ENCODE measurements around the gene CLCN4.
A peak's percentile ranks its signal among the peaks of the same experiment; 100 is the strongest.

Gene CLCN4

DNA sequence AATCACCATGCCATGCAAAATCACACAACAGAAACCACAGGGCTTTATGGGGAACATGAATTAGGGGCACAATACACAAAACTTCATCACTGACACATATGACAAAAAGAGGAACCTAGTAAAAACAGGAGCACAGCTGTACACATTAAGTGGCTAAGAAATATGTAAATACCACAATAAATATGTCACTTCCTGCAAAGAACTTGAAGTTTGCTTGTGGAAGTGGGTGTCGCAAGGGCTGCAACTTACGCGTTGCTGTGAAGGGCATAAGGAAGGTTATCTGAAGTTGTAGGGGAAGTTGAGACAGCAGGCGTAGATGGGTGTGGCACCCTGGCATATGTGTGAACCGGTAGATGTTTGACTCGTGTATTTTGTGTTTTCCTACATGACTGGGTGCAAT lies 42.4 kb downstream of the CLCN4 start:
- no peak for DNase-seq

DNA sequence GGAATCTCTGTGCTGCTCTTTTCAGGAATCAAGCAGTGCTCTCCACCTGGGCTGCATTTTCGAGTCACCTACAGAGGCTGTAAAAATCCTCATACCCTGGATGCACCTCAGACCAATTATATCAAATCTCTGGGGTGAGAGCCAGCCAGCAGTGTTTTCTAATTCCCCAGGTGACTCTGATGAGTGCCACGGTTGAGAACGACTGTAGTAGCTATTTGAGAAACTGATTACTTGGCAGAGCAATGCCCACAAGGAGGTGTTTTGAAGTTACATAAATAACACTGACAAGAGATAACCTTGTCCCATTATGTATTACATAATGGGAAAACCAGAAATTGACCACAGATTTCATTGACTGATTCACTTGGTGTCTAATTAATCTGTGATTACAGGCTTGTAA lies 46.8 kb downstream of the CLCN4 start:
- DNase-seq, result peak in 1 of 2 experiments; percentile 30

DNA sequence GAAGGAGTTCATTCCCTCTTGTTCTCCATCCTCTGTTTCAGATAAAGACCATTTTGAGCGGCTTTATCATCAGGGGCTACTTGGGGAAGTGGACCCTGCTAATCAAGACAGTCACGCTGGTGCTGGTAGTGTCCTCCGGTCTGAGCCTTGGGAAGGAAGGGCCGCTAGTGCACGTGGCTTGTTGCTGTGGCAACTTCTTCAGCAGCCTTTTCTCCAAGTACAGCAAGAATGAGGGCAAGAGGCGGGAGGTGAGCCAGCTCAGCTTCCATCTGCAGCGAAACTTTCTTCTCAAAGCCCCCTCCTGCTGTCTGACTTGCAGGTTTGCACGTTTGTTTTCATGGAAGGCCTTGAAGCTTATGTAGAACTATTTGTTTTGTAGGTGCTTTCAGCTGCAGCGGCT lies 49.5 kb downstream of the CLCN4 start:
- DNase-seq, result no peak

DNA sequence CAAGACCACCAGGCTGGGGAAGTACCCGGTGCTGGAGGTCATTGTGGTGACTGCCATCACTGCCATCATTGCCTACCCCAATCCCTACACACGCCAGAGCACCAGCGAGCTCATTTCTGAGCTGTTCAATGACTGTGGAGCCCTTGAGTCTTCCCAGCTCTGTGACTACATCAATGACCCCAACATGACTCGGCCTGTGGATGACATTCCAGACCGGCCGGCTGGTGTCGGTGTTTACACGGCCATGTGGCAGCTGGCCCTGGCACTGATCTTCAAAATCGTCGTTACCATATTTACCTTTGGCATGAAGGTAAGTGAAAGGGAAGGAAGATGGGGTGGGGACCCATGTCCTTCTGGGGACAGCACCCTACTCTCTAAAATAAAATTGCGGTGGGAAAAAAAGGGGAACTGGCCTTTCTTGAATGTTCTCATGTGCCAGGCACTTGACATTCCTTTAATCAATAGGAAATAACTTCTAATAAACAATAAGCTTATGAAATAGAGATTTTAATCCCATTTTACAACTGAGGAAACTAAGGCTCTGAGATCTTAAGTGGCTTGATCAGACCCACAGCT lies 51.6 kb downstream of the CLCN4 start:
- no peak for DNase-seq

DNA sequence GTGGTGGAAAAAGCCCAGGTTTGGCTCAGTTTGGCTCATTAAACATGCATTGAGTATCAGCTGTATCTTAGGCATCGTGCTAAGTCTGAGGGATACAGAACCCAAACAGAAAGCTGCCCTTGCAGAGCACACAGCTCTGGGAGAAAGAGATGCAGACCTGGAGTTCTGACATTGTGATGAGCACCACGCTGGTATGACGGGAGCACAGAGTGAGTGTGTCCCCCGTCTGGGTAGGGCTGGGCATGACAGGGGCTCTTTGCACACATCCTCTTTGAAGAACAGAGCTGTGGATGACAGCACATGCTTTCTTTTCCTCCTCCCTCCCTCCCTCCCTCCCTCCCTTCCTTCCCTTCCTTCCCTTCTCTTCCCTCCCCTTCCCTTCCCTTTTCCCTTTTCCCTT lies 52.2 kb downstream of the CLCN4 start:
- no peak for DNase-seq

DNA sequence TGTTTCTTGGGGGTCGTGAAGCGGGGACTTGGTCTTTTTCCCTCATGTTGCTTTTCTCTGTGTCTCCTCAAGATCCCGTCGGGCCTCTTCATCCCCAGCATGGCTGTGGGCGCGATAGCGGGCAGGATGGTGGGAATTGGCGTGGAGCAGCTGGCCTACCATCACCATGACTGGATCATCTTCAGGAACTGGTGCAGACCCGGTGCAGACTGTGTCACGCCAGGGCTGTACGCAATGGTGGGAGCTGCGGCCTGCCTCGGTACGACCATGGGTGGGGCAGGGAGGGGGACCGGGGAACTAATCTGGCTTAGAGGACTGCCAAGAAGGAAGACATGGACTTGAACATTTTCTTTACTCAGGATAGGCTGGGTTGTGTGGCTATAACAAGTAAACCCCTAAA lies 55.6 kb downstream of the CLCN4 start:
- no peak for DNase-seq

DNA sequence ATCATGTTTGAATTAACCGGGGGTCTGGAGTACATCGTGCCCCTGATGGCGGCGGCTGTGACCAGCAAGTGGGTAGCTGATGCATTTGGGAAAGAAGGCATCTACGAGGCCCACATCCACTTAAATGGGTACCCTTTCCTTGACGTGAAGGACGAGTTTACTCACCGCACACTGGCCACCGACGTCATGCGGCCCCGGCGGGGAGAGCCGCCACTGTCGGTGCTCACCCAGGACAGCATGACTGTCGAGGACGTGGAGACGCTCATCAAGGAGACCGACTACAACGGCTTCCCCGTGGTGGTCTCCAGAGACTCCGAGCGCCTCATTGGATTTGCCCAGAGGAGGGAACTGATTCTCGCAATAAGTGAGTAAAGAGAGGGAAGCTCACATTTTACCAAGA lies 56.9 kb downstream of the CLCN4 start:
- DNase-seq, result no peak

DNA sequence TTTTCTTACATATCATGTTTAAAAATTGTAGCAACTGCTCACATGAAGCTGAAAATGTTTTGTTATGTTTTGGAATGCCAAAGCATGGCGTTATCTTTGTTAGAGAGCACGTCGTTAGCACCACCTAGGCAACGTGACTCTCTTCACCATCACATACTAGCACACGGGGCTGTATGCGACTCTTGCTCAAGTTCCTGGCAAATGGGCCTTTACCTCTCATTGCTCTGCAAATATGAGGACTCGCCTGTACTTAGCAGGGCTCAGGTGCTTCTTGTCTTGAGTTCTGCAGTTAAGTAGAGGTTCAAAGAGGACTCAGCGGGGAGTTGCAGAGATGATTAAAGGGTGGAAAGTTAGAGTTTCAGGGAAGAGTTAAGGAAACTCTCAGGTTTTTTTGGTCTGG lies 59.4 kb downstream of the CLCN4 start:
- DNase-seq, result no peak

DNA sequence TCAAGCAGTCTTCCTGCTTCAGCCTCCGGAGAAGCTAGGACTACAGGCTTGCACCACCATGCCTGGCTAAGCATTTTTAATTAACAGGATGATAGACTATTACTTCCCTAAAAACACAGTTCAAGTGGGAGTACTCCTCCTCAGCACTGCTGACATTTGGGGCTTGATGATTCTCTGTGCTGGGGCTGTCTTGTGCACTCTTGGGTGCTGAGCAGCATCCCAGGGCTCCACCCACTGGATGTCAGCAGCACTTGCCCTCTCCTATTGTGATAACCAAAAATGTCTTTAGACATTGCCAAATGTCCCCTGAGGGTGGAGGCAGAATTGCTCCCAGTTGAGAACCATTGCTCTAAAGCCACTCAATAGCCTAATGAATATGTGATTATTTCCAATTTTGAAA lies 60.4 kb downstream of the CLCN4 start:
- DNase-seq, result no peak

DNA sequence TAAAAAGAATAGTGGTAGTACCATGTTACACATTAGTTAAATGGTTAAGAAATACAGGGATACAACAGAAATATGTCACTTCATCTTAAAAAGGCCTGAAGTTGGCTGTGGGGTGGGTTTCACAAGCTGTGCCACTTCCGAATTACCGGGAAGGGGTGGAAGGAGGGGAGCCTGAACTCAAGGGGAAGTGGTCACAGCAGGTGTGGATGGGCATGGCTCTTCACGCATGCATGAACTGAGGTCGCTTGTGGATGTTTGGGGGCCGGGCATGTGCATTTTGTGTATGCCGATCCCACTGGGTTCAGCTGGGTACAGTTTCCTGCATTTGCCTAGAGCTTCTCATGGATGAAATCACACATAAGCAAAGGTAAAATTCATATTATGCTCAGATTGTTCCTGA lies 64.9 kb downstream of the CLCN4 start:
- no peak for DNase-seq

DNA sequence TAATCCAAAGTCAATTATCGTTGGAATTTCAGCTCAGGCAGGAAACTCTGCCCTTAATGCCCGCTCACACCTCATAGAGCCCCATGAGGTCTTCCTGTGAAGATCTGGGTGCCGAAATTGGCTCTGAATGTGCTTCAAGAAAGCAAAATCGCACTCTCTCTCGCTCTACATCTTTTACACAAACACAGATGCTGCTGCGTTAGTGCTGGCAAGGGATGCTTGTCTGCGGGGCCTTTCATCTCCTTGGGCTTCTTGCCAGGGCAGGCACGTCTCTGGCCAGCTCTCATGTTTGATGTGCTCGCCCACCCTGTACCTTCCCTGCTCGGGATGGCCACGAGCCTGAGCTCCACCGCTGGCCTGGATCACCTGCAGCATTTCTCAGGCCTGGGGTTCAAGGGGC lies 66.5 kb downstream of the CLCN4 start:
- no peak for DNase-seq

DNA sequence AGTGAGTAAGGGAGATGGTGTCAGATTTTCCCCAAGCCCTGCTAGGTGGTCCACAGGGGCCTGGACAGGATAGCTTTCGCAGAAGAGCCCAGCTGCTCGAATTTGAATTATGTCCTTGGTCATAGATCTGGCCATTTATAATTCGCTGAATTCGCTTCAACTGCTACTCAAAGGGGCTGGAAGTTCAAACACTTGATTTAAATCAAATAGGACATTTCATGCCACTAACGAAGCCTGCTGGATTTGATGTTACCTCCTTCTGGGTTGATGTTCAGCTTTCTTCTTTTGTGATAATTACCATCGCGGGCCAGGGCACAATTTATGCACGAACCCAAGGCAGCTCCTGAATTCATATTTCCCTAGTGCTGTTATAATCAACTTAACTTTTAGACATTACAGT lies 67.0 kb downstream of the CLCN4 start:
- DNase-seq, result no peak

DNA sequence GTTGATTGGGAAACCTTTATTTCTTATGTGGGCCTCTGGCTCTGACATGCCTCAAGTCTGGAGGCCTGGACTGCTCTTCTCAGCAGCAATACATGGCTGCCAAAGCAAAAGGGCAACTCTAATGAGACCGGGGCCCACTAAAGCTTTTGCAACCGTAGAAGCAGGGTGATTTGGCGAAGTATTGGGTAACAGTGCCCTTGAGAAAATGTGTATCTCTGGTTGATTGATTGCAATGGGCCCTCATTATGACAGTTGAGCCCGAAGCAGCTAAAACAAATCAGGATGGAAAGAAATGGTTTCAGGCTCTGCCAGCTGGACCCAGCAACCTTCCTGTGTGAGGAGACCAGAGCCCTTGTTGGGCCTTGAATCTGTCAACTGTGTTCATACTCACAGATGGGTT lies 73.4 kb downstream of the CLCN4 start:
- no peak for DNase-seq

DNA sequence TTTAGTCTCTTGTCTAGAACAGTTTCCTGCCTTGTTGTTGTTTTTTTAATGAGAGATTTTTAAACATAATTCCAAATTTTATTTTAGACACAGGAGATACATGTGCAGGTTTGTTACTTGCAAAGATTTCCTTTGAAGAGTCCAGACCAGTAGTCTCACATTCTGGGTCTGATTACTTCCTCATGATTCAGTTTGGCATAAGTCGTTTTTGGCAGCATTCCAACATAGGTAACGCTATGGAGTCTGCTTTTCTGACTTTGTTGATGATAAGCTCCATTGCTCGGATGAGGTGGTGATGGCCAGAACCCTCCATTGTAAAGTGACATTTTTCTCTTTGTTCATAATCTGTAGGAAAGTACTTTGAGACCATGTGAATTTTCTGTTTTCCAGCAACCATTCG lies 74.7 kb downstream of the CLCN4 start:
- DNase-seq, result no peak

DNA sequence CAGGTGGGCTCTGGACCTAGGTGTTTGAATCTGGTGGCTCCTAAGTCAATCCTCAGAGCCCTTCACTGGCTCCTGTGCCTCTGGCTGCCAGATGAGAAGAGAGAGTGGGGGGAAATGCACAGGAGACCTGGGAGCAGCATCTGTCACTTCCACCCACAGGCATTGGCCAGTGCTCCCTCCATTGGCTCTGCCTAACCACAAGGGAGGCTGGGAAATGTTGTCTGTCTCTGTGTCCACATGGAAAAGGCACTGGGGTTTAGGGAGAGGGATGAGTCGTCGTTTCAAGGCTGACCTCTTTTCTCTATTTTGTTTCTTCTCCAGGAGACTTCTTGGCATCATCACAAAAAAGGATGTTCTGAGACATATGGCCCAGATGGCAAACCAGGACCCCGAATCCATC lies 76.4 kb downstream of the CLCN4 start:
- no peak for DNase-seq

DNA sequence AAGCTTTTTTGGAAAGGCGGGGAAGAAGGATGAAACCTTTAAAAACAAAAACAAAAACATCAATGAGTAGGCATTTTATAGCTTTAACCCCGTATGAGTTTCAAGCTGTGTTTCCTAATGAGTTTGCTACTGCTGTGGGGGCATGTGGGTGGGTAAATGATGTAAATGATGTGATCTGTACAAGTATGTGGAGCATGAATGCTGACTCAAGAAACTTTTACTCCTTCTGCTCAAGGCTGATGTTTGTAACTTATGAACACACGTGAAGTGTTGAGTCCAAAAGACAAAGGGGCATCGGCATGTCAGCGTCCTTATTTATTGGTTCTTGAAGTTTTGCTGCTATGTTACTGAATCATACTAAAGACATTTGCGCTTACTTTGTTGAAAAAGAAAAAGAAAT lies 76.9 kb downstream of the CLCN4 start:
- no peak for DNase-seq

DNA sequence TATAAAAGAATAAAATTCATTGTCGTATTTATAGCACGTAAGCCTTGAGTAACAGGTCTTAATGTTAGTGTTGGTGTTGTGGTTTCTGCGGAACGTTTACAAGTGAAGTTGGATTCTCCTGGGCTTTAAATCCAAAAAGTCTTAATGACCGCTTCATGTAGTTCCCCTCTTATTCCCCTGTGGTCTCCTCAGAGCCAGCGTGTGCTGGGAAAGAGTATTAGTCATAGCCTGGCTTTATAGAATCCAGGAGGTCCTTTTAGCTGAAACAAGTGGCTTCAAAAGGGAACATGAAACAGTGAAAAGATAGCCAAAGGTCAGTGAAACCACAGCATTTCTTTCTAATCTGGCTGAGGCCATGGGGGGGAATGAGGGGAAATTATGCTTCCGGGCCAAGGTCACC lies 79.1 kb downstream of the CLCN4 start:
- DNase-seq, result no peak

DNA sequence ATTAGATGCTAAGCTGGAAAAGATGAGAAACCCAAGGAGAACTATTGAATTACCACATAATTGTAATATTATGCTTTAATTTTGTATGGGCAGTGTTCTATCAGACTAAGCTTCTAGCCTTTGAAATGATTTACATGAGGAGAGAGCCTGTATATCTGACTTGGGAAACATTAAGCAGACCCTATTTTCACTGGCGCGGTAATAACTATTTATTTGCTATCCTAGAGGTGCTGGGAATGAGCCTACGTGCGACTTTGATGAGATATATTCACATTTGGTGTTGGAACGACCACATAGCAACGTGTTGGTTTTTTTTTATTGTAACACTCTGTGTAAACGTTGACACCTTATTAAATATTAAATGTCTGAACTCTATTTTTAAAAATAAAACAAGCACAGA lies 80.5 kb downstream of the CLCN4 start:
- DNase-seq, result no peak

DNA sequence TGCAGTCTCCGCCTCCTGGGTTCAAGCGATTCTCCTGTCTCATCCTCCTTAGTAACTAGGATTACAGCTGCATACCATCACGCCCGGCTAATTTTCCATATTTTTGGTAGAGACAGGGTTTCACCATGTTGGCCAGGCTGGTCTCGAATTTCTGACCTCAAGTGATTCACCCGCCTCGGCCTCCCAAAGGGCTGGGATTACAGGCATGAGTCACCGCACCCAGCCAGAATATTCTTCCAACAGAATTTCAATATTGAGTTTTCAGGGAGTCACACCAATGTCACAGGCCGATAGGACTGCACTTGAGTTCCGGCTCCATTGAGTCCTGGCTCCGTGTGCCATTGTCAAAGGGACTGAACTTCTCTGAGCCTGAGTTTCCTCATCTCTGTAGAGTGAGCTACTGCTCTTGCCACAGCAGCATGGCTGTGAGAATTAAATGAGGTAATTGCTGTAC lies 82.9 kb downstream of the CLCN4 start:
- DNase-seq, result no peak

DNA sequence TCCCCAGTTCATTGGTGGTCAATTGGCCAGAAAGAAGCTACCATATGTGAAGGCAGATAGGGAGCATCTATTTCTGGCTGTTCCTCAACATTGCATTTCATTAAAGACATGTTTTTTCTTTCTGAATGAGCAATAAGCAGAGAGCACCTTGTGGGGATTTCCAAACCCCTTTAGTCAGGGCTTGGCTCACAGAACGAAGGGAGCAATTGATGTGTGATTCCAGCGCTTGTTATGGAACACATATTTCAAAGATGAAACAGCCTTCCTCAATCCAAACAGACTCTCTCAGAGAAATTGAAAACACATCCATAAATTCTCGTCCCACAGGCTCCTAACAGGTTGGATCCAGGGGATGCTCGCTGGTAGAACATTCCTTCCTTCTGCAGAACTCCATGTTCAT lies 84.1 kb downstream of the CLCN4 start:
- no peak for DNase-seq

DNA sequence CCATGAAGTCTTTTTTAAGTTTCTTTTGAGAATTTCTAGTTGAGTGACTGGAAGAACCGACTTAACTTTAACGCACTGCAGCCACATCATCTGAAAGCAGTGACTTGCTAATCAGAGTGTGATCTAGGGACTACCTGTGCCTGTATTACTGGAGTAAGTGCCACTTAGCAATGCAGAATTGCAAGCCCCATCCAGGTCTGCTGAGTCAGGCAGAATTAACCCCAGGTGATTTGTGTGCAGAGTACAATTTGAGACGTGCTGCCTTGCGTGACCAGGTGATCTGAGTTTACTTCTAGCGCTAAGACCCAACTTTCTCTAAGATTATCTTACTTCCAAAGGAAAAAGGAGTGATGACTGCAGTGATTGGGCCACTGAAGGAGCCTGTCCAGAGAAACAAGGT lies 85.3 kb downstream of the CLCN4 start:
- DNase-seq, result no peak

DNA sequence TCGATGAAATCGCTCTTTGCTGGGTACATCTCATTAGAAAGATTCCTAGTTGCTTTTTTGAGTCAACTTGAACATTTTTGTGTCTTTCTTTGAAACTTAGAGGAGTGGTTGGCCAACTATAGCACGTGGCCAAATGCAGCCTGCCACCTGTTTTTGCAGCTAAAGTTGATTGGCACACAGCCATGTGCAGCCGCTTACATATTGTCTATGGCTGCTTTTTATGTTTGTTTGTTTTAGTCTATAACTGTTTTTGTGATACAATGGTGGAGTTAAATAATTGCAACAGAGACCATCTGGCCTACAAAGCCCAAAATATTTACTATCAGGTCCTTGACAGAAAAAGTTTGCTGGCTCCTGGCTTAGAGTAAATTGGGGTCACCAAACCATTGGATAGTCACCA lies 86.3 kb downstream of the CLCN4 start:
- no peak for DNase-seq

DNA sequence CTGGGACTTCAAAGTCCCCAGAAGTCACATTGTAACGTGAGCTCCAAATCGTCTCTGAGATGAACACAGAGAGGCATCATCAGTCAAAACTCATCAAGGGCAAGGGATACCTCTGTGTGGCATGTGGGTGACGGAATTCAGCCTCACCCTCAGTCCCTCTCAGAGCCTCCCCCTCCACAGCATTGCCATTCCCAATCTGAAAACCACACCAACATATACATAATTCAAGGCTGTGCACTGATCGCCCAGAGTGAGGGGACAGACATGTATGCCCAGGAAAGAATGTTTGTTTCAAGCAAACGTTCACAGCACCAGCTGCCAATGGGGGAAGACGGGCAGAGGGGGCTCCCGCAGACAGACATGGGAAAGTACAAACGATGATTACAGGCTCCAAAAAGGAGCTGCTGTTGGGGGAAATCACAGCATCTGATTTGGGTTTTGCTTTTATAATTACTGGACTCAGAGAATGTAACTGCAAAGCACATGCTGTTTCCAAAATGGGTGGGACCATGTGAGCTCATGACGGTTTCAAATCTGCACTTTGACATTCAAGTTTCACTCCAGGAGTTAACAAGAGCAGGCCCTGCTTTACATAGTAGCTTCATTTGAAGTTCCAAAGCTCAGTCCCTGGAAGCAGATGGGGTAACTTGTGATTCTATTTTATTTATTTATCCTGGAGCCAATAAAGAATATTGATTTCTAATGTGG lies 88.3 kb downstream of the CLCN4 start:
- no peak for DNase-seq

DNA sequence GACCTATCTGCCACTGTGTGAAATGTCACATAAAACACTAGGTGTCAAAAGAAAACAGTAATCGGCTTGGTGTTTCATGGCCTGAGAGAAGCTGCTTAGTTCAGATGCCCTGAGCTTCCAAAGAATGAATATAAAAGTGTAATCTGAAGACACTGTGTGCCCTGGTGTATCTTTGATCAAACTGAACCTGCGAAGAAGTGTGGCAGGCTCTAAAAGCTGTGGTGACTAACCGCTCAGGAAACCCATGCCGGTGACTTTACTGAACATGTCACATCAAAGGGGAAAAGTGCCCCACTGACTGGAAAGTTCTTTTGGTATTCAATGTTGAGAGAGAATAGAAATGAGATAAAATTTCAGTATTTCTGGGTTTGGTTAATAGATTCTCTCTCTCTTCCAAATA lies 89.1 kb downstream of the CLCN4 start:
- DNase-seq, result no peak

DNA sequence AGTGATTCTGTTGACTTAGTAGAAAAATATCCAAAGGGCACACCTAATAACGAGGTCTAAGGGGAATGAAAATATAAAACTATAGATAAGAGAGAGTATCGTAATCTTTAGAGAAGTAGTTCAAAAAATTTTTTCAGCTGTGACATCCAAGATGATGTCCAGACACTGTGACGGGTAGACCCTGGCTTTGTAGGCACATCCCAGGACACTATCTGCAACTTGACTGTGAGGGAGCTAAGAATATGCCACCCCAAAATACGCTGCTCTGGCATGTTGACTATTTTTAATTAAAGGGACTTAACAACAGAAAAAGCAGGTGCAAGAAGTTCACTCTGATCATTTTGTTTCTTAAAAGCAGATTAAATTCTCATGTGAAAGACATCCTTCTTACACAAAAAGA lies 89.5 kb downstream of the CLCN4 start:
- no peak for DNase-seq
